Endothelial cell of umbilical vein (primary cell): ENCODE results near the gene S1PR4. TPM values are rescaled to one million over a fixed set of nuclear protein-coding genes. Genes with fewer than 3 reads are reported as not detected.

Source experiments
- BruUV-seq: library from RNA; stranded (reverse); fragments of 400-500 nt; replicated peaks from 2 replicates; lab custom pipeline; 2021; lab: Mats Ljungman, UMichigan
- CTCF ChIA-PET: fragments of 300-600, 350-600 bp; sonication (Branson Sonifier 250); formaldehyde crosslinking; loops from one replicate; lab custom pipeline; 2021; ENCODE audit warnings: antibody characterized with exemption, inconsistent platforms; lab: Charles Lee
- POLR2A ChIA-PET: fragments of 300-600, 350-600 bp; sonication (Branson Sonifier 250); formaldehyde crosslinking; loops from one replicate; lab custom pipeline; 2021; ENCODE audit warnings: antibody characterized with exemption, inconsistent platforms; lab: Charles Lee
- DNase-seq: peaks from one replicate; pipeline ENCODE4 v3.0.0-alpha.2; 2011; ENCODE audit warnings: low read depth, low spot score
- FAIRE-seq: peaks from 2 replicates; lab custom pipeline; 2011; peaks lifted over from hg19 to GRCh38; lab: Jason Lieb, UNC
- H2AFZ ChIP-seq: 2 replicates; pipeline ENCODE4 v1.6.0; 2012; ENCODE audit warnings: low read depth, low read length, control low read depth, inconsistent platforms
- H3K27ac ChIP-seq: 2 replicates; pipeline ENCODE4 v1.5.1; 2011; ENCODE audit warnings: low read depth, mild to moderate bottlenecking, control low read depth, low read length, moderate library complexity; ENCODE audit not compliant: insufficient read depth
- H3K27me3 ChIP-seq, 2 experiments: 2 replicates each; pipeline versions ENCODE4 v1.6.0 to v1.6.1; 2011; ENCODE audit warnings: low read length in 2 of 2, mixed read lengths in 1 of 2; ENCODE audit not compliant: control insufficient read depth in 2 of 2, insufficient read depth in 2 of 2
- H3K36me3 ChIP-seq, 2 experiments: 2 replicates in 1 of 2; 3 replicates in 1 of 2; pipeline ENCODE4 v1.5.1; 2011; ENCODE audit warnings: low read length in 2 of 2, mild to moderate bottlenecking in 1 of 2, moderate library complexity in 1 of 2; ENCODE audit not compliant: control insufficient read depth in 2 of 2, insufficient read depth in 2 of 2; ENCODE audit errors: extremely low read depth in 1 of 2
- H3K4me1 ChIP-seq: 3 replicates; pipeline ENCODE4 v1.5.1; 2011; ENCODE audit warnings: mild to moderate bottlenecking, low read length; ENCODE audit not compliant: control insufficient read depth, insufficient read depth; ENCODE audit errors: extremely low read depth
- H3K4me2 ChIP-seq: 2 replicates; pipeline ENCODE4 v1.6.1; 2011; ENCODE audit warnings: low read length, control low read depth, mixed read lengths; ENCODE audit not compliant: insufficient read depth
- H3K4me3 ChIP-seq, 3 experiments: fragments of 200-600 bp in 1 of 3; sonication (generic), shearing (Covaris generic) in 1 of 3; replicated peaks in 1 of 3; 2 replicates each; pipeline ENCODE4 v1.5.1; 2011 to 2016; ENCODE audit warnings: control low read depth in 3 of 3, low read length in 3 of 3, mild to moderate bottlenecking in 2 of 3, inconsistent platforms in 1 of 3, low read depth in 1 of 3, moderate library complexity in 1 of 3; ENCODE audit not compliant: insufficient read depth in 1 of 3
- H3K79me2 ChIP-seq: 2 replicates; pipeline ENCODE4 v1.6.0; 2012; ENCODE audit warnings: low read length, inconsistent platforms; ENCODE audit not compliant: control insufficient read depth, insufficient read depth
- H3K9ac ChIP-seq: replicated peaks from 2 replicates; pipeline ENCODE3; 2011; ENCODE audit warnings: low read length, control low read depth; ENCODE audit not compliant: insufficient read depth; ENCODE audit errors: extremely low read depth
- H3K9me1 ChIP-seq: replicated peaks from 3 replicates; pipeline ENCODE4 v1.6.0; 2011; ENCODE audit warnings: mild to moderate bottlenecking, low read length; ENCODE audit not compliant: control insufficient read depth, insufficient read depth; ENCODE audit errors: extremely low read depth
- H3K9me3 ChIP-seq: replicated peaks from 2 replicates; pipeline ENCODE4 v1.5.1; 2012; ENCODE audit warnings: low read length, inconsistent platforms; ENCODE audit not compliant: control insufficient read depth, insufficient read depth
- H4K20me1 ChIP-seq: replicated peaks from 2 replicates; pipeline ENCODE3; 2011; ENCODE audit warnings: mild to moderate bottlenecking, low read length; ENCODE audit not compliant: control insufficient read depth, insufficient read depth; ENCODE audit errors: extremely low read depth
- CTCF ChIP-seq, 2 donors: IDR thresholded peaks; 1 replicate in 1 of 2; 2 replicates in 1 of 2; pipeline ENCODE4 v1.5.1; 2011; ENCODE audit warnings: low read length in 2 of 2, mild to moderate bottlenecking in 2 of 2, moderate library complexity in 2 of 2, control low read depth in 1 of 2, inconsistent platforms in 1 of 2, low read depth in 1 of 2; ENCODE audit not compliant: insufficient read depth in 1 of 2; ENCODE audit errors: extremely low read depth in 1 of 2
- EZH2 ChIP-seq: IDR thresholded peaks from 2 replicates; pipeline ENCODE4 v1.6.1; 2012; ENCODE audit warnings: borderline replicate concordance, low read depth, mild to moderate bottlenecking, moderate library complexity, low read length, inconsistent platforms; ENCODE audit not compliant: severe bottlenecking
- FOS ChIP-seq: IDR thresholded peaks from 2 replicates; pipeline ENCODE4 v1.6.1; 2011; ENCODE audit warnings: mild to moderate bottlenecking, low read length, moderate library complexity, borderline replicate concordance; ENCODE audit not compliant: insufficient read depth
- GATA2 ChIP-seq: IDR thresholded peaks from 2 replicates; pipeline ENCODE4 v1.7.0; 2011; ENCODE audit warnings: low read depth, mild to moderate bottlenecking, moderate library complexity, mixed read lengths, low read length; ENCODE audit not compliant: insufficient read length, insufficient read depth
- JUN ChIP-seq: IDR thresholded peaks from 2 replicates; pipeline ENCODE4 v1.6.1; 2011; ENCODE audit warnings: borderline replicate concordance, low read depth; ENCODE audit not compliant: insufficient read length, insufficient read depth
- MYC ChIP-seq: IDR thresholded peaks from one replicate; pipeline ENCODE4 v1.6.1; 2011; ENCODE audit warnings: mild to moderate bottlenecking, low read depth, low read length
- POLR2A ChIP-seq: IDR thresholded peaks from 2 replicates; pipeline ENCODE4 v1.6.1; 2012; ENCODE audit warnings: low read depth, mild to moderate bottlenecking, control low read depth, low read length
- POLR2AphosphoS5 ChIP-seq: IDR thresholded peaks from 2 replicates; pipeline ENCODE4 v1.6.1; 2012; ENCODE audit warnings: low read depth, mild to moderate bottlenecking, control low read depth, low read length, moderate library complexity; ENCODE audit not compliant: insufficient read depth
- dilution Hi-C: fragments of 300-500 bp; cut with MboI; formaldehyde crosslinking; loops from one replicate; pipeline ENCODE4 v1.15.0; 2019; ENCODE audit warnings: low sequenced_read_pairs; ENCODE audit not compliant: extremely low pct_ligation_motif_present
- intact Hi-C: fragments of 100-400 bp; cut with micrococcal nuclease; formaldehyde crosslinking; loops from one replicate; pipeline ENCODE4 v1.10.0; 2022
- polyA plus RNA-seq, 4 experiments: library from polyadenylated mRNA; depleted of rRNA in 3 of 4; stranded (reverse) in 3 of 4; unstranded in 1 of 4; fragments of >200 nt; gene quantifications; 2 replicates each; pipeline versions ENCODE4 v1.2.1 to v1.2.3, GENCODE V29; 2011 to 2012; ENCODE audit warnings: missing spikeins in 1 of 4
- total RNA-seq: library from RNA; stranded (reverse); gene quantifications from 2 replicates; pipeline ENCODE4 v1.2.3, GENCODE V29; 2021
- TF ChIP-seq, protein P1 (sequence below): IDR thresholded peaks from 2 replicates; pipeline ENCODE4 v1.6.1; 2011; ENCODE audit not compliant: insufficient read depth, insufficient read length

The S1PR4 gene
- total and polyA plus RNA-seq, 2 donors (not counting 3 experiments of a cell fraction or from before 2014, with no cell fraction given), result 1.7 to 2.5 TPM

GRCh38 chr19:3192228-3192635 lies 13.7 kb downstream of the S1PR4 start:
- Histone ChIP-seq H3K27ac (no peak overlapping the region), H3K79me2 (peaks cover 44% of the 10 kb centered on the region), H3K9me3 (no peaks in the 10 kb centered on the region), H3K9ac (no peak overlapping the region), H2AFZ (no peak overlapping the region), H3K4me1 (peaks cover 2% of the 10 kb centered on the region), H3K4me2 (no peak overlapping the region), H3K4me3 (no peak overlapping the region), H3K27me3 (no peaks in the 10 kb centered on the region), H3K9me1 (no peaks in the 10 kb centered on the region), H4K20me1 (no peaks in the 10 kb centered on the region), H3K36me3 (peaks cover 0 to 4% of the 10 kb centered on the region in 2 experiments)
- POLR2A ChIA-PET, result no interaction called here
- TF ChIP-seq EZH2 (no peak), FOS (no peak), POLR2A (no peak), MYC (no peak), GATA2 (no peak), POLR2AphosphoS5 (no peak), CTCF (IDR thresholded peaks at IDR 0.05; ENCODE audit: extremely low read depth in 1 of 2, insufficient read depth in 1 of 2, low read depth in 1 of 2, low read length in 2 of 2) (no peak), JUN (no peak)
- TF ChIP-seq, protein P1, sequence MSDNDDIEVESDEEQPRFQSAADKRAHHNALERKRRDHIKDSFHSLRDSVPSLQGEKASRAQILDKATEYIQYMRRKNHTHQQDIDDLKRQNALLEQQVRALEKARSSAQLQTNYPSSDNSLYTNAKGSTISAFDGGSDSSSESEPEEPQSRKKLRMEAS, result no peak
- CTCF ChIA-PET, result interaction anchor here (1.4 kb wide), 1 partner anchor 11 kb away, joined by 4 read pairs; no protein-coding TSS in a partner anchor
- dilution Hi-C loops (no loop called here), intact Hi-C loops (no loop called here)
- DNase-seq (no peak), FAIRE-seq (no peak)
- BruUV-seq, result no TSS peak
